Heart left ventricle (tissue), 16 donors: ENCODE data around the gene TRPV4. TPM values are rescaled to one million over a fixed set of nuclear protein-coding genes. Genes with fewer than 3 reads are reported as not detected.
"Not testable (repeated sequence)": the region's sequence is repeated elsewhere in the genome, so short reads cannot be mapped to it uniquely, and the experiment has no call there.

Experiments
- ATAC-seq, 4 donors: fragments of 200-7000 bp; cut with Tn5 transposase; one replicate each; pipeline ENCODE4 v1.9.1; 2020 to 2022; ENCODE audit warnings: moderate library complexity in 4 of 4, mild to moderate bottlenecking in 3 of 4, moderate number of reproducible peaks in 1 of 4
- DNase-seq, 5 donors: peaks; one replicate each; pipeline ENCODE4 v3.0.0-alpha.2; 2020
- H3K27ac ChIP-seq, 12 donors: fragments of 200-600 bp; sonication (generic) in 4 of 12; one replicate each; pipeline versions ENCODE4 v1.5.0 to v1.8.0; 2016 to 2022; ENCODE audit warnings: mild to moderate bottlenecking in 2 of 12
- H3K27me3 ChIP-seq, 9 donors: fragments of 200-600 bp; sonication (generic) in 2 of 9; one replicate each; pipeline versions ENCODE4 v1.5.1 to v1.8.0; 2016 to 2022; ENCODE audit warnings: mild to moderate bottlenecking in 3 of 9
- H3K36me3 ChIP-seq, 9 donors: fragments of 200-600 bp; sonication (generic) in 2 of 9; one replicate each; pipeline versions ENCODE4 v1.5.0 to v1.8.0; 2018 to 2022; ENCODE audit warnings: mild to moderate bottlenecking in 2 of 9
- H3K4me1 ChIP-seq, 12 donors: fragments of 200-600 bp; sonication (generic) in 4 of 12; one replicate each; pipeline versions ENCODE4 v1.5.0 to v1.8.0; 2016 to 2022; ENCODE audit warnings: mild to moderate bottlenecking in 3 of 12
- H3K4me3 ChIP-seq, 12 donors: fragments of 200-600 bp; sonication (generic) in 4 of 12; one replicate each; pipeline versions ENCODE4 v1.5.0 to v1.8.0; 2017 to 2022; ENCODE audit warnings: mild to moderate bottlenecking in 9 of 12, moderate library complexity in 4 of 12
- H3K9me3 ChIP-seq, 12 donors: fragments of 200-600 bp; sonication (generic) in 4 of 12; one replicate each; pipeline versions ENCODE4 v1.5.0 to v1.8.0; 2016 to 2022; ENCODE audit warnings: mild to moderate bottlenecking in 1 of 12
- POLR2A ChIP-seq, 2 donors: fragments of 450-650 bp; IDR thresholded peaks; one replicate each; pipeline ENCODE4 v1.6.1; 2017; ENCODE audit warnings: antibody characterized with exemption in 2 of 2, mild to moderate bottlenecking in 2 of 2, moderate library complexity in 2 of 2
- WGBS, 4 donors: extraction: QIAGEN DNeasy Blood & Tissue Kit in 2 of 4; methylation state at CpG; one replicate each; pipeline versions ENCODE4 v1.1.5 to v1.1.7; 2013 to 2018; 5-methylcytosine and 5-hydroxymethylcytosine counted together
- intact Hi-C, 10 donors: fragments of 100-400 bp; cut with DNase I; formaldehyde crosslinking; loops; one replicate each; pipeline versions ENCODE4 v1.11.1 to v1.14.2; 2022
- polyA plus RNA-seq, 2 donors: library from polyadenylated mRNA; stranded (reverse); fragments of 200-250 nt; gene quantifications; one replicate each; pipeline ENCODE4 v1.2.3, GENCODE V29; 2013
- total RNA-seq, 9 donors: library from RNA; depleted of rRNA in 2 of 9; stranded (reverse); fragments of >200 nt in 2 of 9; fragmentation: NEBNext Ultra II Directional in 3 of 9; extraction: Animal tissue kit (Norgen Biotek cat#: 25700) in 3 of 9; gene quantifications; one replicate each; pipeline versions ENCODE4 v1.1.0 to v1.2.4, GENCODE V29; 2016 to 2023
- TF ChIP-seq, protein P1 (sequence below), 12 donors: fragments of 200-600 bp; sonication (generic) in 4 of 12; IDR thresholded peaks; one replicate each; pipeline versions ENCODE4 v1.5.0 to v1.8.0; 2018 to 2022; ENCODE audit warnings: antibody characterized with exemption in 12 of 12, mild to moderate bottlenecking in 5 of 12
- donor health status: ischemic (EF 13 %, LVEDD 7.1; RV severe dilation, severe dysfunction).
- donor health status: healthy with polysubstance abuse.
- donor health status: DM: no; HTN: yes; CAD: no.
- donor health status: DM: no; HTN: no; CAD: no.
- donor health status: ischemic (EF 25% LVEDD 6.9; RV normal size, moderate dysfunction).
- donor health status: ischemic (EF 25% LVEDD 5.7; RV mildly dilated, moderate dysfunction).
- donor health status: healthy.
- donor health status: DM: yes; HTN: yes; CAD: no.
- donor health status: ischemic (EF 35%, LVEDD 5.7; RV mildly dilated, moderate dysfunction).
- donor health status: nonischemic (EF 11% LVEDD 7.7; RV severe dilation, severe dysfunction).
- donor health status: DM: yes; HTN: yes; CAD: no.
- donor health status: PGD.
- donor health status: ischemic (EF 29% LVEDD 5.4; RV normal size, mild dysfunction).
- donor health status: nonischemic (EF 23%, LVEDD 6.1; RV moderate dilation, normal function).

TRPV4 gene
- total and polyA plus RNA-seq, 11 donors: 0.17 to 3.9 (median 0.30) TPM; not detected in 1

GRCh38 chr12:109864916-109865315 is 31.7 kb upstream of the TRPV4 start:
- WGBS, 4 donors: 90 to 92% (median 91%) methylated on average over 3 of the region's 3 CpGs
- intact Hi-C loops: no loop called here
- H3K27me3 ChIP-seq: no peaks in the 10 kb centered on the region
- ATAC-seq: no peak
- peaks cover 0 to 16% (median 5%) of the 10 kb centered on the region in 9 donors for H3K36me3 ChIP-seq
- H3K9me3 ChIP-seq: no peaks in the 10 kb centered on the region
- H3K27ac ChIP-seq: peak overlapping the region in 1 of 12 donors; percentile 4
- no peak for TF ChIP-seq POLR2A (IDR thresholded peaks at IDR 0.05)
- TF ChIP-seq, protein P1, sequence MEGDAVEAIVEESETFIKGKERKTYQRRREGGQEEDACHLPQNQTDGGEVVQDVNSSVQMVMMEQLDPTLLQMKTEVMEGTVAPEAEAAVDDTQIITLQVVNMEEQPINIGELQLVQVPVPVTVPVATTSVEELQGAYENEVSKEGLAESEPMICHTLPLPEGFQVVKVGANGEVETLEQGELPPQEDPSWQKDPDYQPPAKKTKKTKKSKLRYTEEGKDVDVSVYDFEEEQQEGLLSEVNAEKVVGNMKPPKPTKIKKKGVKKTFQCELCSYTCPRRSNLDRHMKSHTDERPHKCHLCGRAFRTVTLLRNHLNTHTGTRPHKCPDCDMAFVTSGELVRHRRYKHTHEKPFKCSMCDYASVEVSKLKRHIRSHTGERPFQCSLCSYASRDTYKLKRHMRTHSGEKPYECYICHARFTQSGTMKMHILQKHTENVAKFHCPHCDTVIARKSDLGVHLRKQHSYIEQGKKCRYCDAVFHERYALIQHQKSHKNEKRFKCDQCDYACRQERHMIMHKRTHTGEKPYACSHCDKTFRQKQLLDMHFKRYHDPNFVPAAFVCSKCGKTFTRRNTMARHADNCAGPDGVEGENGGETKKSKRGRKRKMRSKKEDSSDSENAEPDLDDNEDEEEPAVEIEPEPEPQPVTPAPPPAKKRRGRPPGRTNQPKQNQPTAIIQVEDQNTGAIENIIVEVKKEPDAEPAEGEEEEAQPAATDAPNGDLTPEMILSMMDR (IDR thresholded peaks at IDR 0.05): no peak
- peaks cover 0 to 17% (median 8%) of the 10 kb centered on the region in 12 donors for H3K4me1 ChIP-seq
- DNase-seq: no peak
- no peak overlapping the region for H3K4me3 ChIP-seq

- no peak for TF ChIP-seq POLR2A (IDR thresholded peaks at IDR 0.05)
- TF ChIP-seq, protein P1 (IDR thresholded peaks at IDR 0.05): no peak
- Histone ChIP-seq H3K4me1 (peaks cover 0 to 16% (median 8%) of the 10 kb centered on the region in 12 donors), H3K9me3 (no peaks in the 10 kb centered on the region), H3K36me3 (peaks cover 0 to 16% (median 5%) of the 10 kb centered on the region in 9 donors), H3K27ac (peak overlapping the region in 1 of 12 donors; percentile 4), H3K27me3 (no peaks in the 10 kb centered on the region), H3K4me3 (no peak overlapping the region)
- intact Hi-C loops: no loop called here
- DNase-seq (no peak), ATAC-seq (peak in 3 of 4 donors; percentile 51 to 82 (median 65))
- WGBS, 4 donors: 78 to 80% (median 80%) methylated on average over 7 to 9 of the region's 9 CpGs
Measured at GRCh38 chr12:109863847-109864712, 30.9 kb upstream of the TRPV4 start.

- intact Hi-C loops, DNase-seq, H3K27me3 ChIP-seq, H3K27ac ChIP-seq, ATAC-seq, H3K4me3 ChIP-seq, H3K9me3 ChIP-seq: not testable (repeated sequence)
- WGBS, 4 donors: 92 to 95% (median 95%) methylated on average over 9 of the region's 9 CpGs
- peaks cover 0 to 16% (median 8%) of the 10 kb centered on the region in 12 donors for H3K4me1 ChIP-seq
- peaks cover 0 to 29% (median 16%) of the 10 kb centered on the region in 9 donors for H3K36me3 ChIP-seq
Measured at GRCh38 chr12:109862491-109862890, 29.3 kb upstream of the TRPV4 start.

DNA sequence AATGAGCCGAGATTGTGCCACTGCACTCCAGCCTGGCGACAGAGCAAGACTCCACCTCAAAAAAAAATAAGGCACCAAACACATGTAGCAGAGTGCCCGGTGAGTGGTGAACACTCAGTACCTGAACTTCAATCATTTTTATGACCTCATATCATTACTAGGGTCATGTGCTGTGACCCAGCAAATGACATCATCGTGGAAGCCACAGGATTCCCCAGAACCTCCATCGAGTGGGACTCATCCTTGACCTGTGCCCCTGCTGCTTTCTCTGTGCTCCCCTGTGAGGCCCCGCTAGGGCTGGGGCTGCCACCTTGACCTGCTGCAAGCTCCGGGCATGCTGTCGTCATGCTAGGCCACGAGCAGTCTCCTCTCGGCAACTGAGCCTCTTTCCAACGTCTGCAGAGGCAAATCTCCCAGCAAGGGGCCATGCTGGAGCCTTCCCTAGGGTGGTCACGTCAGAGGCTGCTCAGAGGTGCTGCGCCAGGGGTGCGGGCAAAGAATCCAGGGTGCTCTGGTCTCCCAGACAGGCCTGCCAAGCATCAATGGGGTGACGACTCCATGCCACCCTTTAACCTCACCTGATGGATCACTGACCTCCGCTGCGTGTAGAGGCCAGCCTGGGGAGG is 28.6 kb upstream of the TRPV4 start:
- ATAC-seq (no peak), DNase-seq (no peak)
- Histone ChIP-seq H3K4me1 (peaks cover 0 to 16% (median 8%) of the 10 kb centered on the region in 12 donors), H3K9me3 (no peaks in the 10 kb centered on the region), H3K36me3 (peaks cover 0 to 36% (median 23%) of the 10 kb centered on the region in 9 donors), H3K4me3 (no peak overlapping the region), H3K27me3 (no peaks in the 10 kb centered on the region), H3K27ac (no peak overlapping the region)
- intact Hi-C loops: no loop called here
- no peak for TF ChIP-seq POLR2A (IDR thresholded peaks at IDR 0.05)
- TF ChIP-seq, protein P1 (IDR thresholded peaks at IDR 0.05): no peak
- 81 to 91% (median 83%) methylated on average over 11 to 17 of the region's 17 CpGs for WGBS, 4 donors
